A549 treated with AZD9567 at 1 μM for 4 hours (cell line): ENCODE data around the gene AMY2A. TPM values are rescaled to one million over a fixed set of nuclear protein-coding genes. Genes with fewer than 3 reads are reported as not detected.

Experiments used
- total RNA-seq: library from RNA; stranded (reverse); fragments of 200-300 nt; extraction: Qiagen RNA extraction; gene quantifications from 5 replicates; pipeline ENCODE4 v1.2.3, GENCODE V29; 2022; ENCODE audit not compliant: insufficient read depth

Gene AMY2A
- total RNA-seq, result not detected in 5 replicates

DNA sequence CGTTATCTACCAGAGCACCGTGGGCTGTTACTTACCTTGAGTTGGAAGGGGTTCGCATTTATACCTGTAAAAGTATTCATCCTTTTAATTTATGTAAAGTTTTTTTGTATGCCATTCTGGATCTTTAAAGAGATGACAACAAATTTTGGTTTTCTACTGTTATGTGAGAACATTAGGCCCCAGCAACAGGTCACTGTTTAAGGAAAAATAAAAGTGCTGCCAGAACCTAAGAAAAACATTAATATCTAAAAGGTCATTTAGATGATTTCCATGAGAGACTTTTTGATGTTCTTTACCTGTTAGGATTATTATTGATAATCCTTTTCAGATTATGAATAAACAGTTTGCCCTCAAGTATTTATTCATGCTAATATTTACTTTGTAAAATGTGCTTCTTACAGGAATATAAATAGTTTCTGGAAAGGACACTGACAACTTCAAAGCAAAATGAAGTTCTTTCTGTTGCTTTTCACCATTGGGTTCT, at the start of gene AMY2A:
AMY2A (plus strand) TSS at position 434 of the 484 bp plus-strand sequence; CDS start at position 448, 14 bp downstream.

GRCh38 chr1:103571289-103571688, 45.9 kb upstream of the AMY2A start, which contains the start of gene AMY2B:
AMY2B (plus strand) TSS chr1:103571589; CDS start chr1:103571603, 14 bp downstream.

GRCh38 chr1:103655460-103655859, 38.2 kb downstream of the AMY2A start, which contains the start of gene AMY1A:
AMY1A (plus strand) TSS chr1:103655760; CDS start chr1:103656331, 571 bp downstream.

Other genes starting within 250 kb of the AMY2A start
- 2.7 to 7.0 TPM (median 6.3 TPM) in 5 replicates for gene RNPC3, start 91.7 kb upstream of the AMY2A start, total RNA-seq
- gene AMY2B, start 45.8 kb upstream of the AMY2A start, total RNA-seq, result 0.57 to 0.86 TPM (median 0.65 TPM) in 4 of 5 replicates, not detected in the other
- gene AMY1A, start 38.3 kb downstream of the AMY2A start, total RNA-seq, result not detected in 5 replicates
- not detected in 5 replicates for gene AMY1B, start 78.8 kb downstream of the AMY2A start, total RNA-seq
- not detected in 5 replicates for gene AMY1C, start 132.5 kb downstream of the AMY2A start, total RNA-seq